Renal pelvis (tissue), 4 donors: ENCODE measurements around the gene MREG. TPM values are rescaled to one million over a fixed set of nuclear protein-coding genes. Genes with fewer than 3 reads are reported as not detected.
A peak's percentile ranks its signal among the peaks of the same experiment; 100 is the strongest.

Experiments
- DNase-seq: peaks from one replicate; pipeline ENCODE4 v3.0.0-alpha.2; 2013
- polyA plus RNA-seq, 3 donors: library from polyadenylated mRNA; unstranded; fragments of 120-200 nt; gene quantifications; one replicate each; pipeline ENCODE4 v1.2.1, GENCODE V29; 2013; ENCODE audit not compliant: insufficient read length in 3 of 3

MREG gene
- polyA plus RNA-seq, 3 donors: 18.3 to 20.0 (median 19.9) TPM

- DNase-seq: peak; percentile 71
Observed at GRCh38 chr2:215920244-215921100, 92.9 kb downstream of the MREG start.

- no peak for DNase-seq
Observed at GRCh38 chr2:215919624-215920243, 93.6 kb downstream of the MREG start.

GRCh38 chr2:215918901-215919599 lies 94.3 kb downstream of the MREG start:
- DNase-seq: no peak

GRCh38 chr2:215917953-215918620 lies 95.3 kb downstream of the MREG start:
- no peak for DNase-seq

GRCh38 chr2:215915441-215915840 lies 97.9 kb downstream of the MREG start:
- DNase-seq: no peak

GRCh38 chr2:215914777-215915165 lies 98.6 kb downstream of the MREG start:
- no peak for DNase-seq

GRCh38 chr2:215914054-215914776 lies 99.1 kb downstream of the MREG start:
- no peak for DNase-seq

GRCh38 chr2:215912299-215912842 lies 101.0 kb downstream of the MREG start:
- DNase-seq: no peak

GRCh38 chr2:215911301-215912085 lies 101.9 kb downstream of the MREG start:
- DNase-seq: no peak

GRCh38 chr2:215910180-215910579 lies 103.2 kb downstream of the MREG start:
- no peak for DNase-seq

- DNase-seq: no peak
Observed at GRCh38 chr2:215907147-215907546, 106.2 kb downstream of the MREG start.

- no peak for DNase-seq
Observed at GRCh38 chr2:215906458-215906857, 106.9 kb downstream of the MREG start.

- DNase-seq: no peak
Observed at GRCh38 chr2:215905691-215906090, 107.7 kb downstream of the MREG start.

GRCh38 chr2:215904101-215904500 lies 109.2 kb downstream of the MREG start:
- DNase-seq: no peak

GRCh38 chr2:215903203-215903602 lies 110.1 kb downstream of the MREG start:
- no peak for DNase-seq

GRCh38 chr2:215901796-215902195 lies 111.6 kb downstream of the MREG start:
- DNase-seq: no peak

GRCh38 chr2:215900843-215901242 lies 112.5 kb downstream of the MREG start:
- no peak for DNase-seq

GRCh38 chr2:215900203-215900611 lies 113.1 kb downstream of the MREG start:
- no peak for DNase-seq

GRCh38 chr2:215899141-215900074 lies 113.9 kb downstream of the MREG start:
- DNase-seq: no peak
